D721Med (cell line): ENCODE results near the gene ZNF532.

Experiments
- DNase-seq: peaks from one replicate; pipeline ENCODE4 v3.0.0; 2011; ENCODE audit warnings: low spot score; ENCODE audit not compliant: insufficient read length
- FAIRE-seq: peaks from 2 replicates; lab custom pipeline; 2011; peaks lifted over from hg19 to GRCh38; lab: Jason Lieb, UNC
- CTCF ChIP-seq: IDR thresholded peaks from 2 replicates; pipeline ENCODE4 v1.5.1; 2012; ENCODE audit warnings: mild to moderate bottlenecking, control low read depth; ENCODE audit not compliant: insufficient read depth; ENCODE audit errors: missing control alignments

Gene ZNF532

DNA sequence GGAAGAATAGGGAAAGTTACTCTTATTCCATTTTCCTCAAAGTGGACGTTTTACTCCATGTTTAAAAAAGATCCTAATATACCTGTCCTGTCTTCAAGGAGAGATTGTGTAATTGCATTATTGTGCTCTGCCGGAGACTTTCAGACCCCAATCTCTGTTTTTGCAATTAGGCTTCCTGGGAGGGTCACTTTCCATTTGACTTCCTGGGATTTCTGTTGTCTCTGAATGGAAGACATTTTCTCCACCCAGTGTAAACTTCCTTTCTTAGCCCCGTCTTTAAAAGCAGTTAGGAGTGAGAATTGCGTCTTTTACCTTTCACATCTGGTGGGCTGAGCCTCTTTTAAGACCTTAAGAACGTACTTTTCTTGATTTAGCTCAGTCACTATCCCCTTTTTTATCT is 63.0 kb downstream of the ZNF532 start:
- DNase-seq: no peak
- FAIRE-seq: no peak
- no peak for TF ChIP-seq CTCF

GRCh38 chr18:58928386-58928785 is 63.7 kb downstream of the ZNF532 start:
- no peak for FAIRE-seq
- DNase-seq: no peak
- no peak for TF ChIP-seq CTCF

DNA sequence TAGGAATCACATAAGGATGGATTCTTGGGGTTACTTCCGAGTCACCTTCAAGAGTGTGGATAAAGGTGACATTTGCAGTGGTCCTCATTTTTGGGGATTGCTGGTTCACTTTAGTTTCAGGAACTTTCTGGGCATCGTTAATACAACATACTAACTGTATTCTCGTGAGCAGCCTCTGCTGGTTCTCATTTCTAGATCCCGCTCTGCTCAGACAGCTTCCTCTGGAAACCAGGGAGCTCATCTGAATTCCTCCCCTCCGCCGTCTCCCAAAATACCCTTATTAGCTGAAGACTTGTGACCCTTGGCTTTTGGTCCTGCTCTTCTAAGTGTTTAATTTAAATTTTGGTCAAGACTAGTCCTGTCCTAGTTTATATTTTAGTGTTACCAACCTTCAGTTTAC is 64.5 kb downstream of the ZNF532 start:
- no peak for TF ChIP-seq CTCF
- peak; percentile 100 for FAIRE-seq
- DNase-seq: no peak

GRCh38 chr18:58934356-58934755 is 69.7 kb downstream of the ZNF532 start:
- TF ChIP-seq CTCF: no peak
- FAIRE-seq (peak; percentile 100), DNase-seq (no peak)

DNA sequence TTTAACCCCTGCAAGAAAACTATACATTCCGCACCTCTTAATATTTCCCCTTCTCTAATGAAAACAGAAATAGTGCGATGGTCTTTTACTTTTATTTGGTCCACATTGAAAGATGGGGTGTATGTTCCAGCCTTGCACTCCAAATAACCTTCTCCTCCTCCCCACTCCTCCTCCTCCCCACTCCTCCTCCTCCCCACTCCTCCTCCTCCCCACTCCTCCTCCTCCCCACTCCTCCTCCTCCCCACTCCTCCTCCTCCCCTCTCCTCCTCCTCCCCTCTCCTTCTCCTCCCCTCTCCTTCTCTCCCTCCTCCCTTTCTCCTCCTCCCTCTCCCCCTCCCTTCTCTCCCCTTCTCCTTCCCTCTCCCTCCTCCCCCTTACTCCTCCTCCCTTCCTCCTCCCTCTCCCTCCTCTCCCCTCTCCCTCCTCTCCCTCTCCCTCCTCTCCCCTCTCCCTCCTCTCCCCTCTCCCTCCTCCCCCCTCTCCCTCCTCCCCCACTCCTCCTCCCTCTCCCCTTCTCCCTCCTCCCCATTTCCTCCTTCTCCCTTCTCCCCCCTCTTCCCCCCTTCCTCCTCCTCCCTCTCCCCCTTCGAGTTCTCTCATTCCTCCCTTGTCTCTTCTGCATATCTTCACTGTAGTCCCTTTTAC is 70.4 kb downstream of the ZNF532 start:
- no peak for TF ChIP-seq CTCF
- no peak for FAIRE-seq
- DNase-seq: no peak

DNA sequence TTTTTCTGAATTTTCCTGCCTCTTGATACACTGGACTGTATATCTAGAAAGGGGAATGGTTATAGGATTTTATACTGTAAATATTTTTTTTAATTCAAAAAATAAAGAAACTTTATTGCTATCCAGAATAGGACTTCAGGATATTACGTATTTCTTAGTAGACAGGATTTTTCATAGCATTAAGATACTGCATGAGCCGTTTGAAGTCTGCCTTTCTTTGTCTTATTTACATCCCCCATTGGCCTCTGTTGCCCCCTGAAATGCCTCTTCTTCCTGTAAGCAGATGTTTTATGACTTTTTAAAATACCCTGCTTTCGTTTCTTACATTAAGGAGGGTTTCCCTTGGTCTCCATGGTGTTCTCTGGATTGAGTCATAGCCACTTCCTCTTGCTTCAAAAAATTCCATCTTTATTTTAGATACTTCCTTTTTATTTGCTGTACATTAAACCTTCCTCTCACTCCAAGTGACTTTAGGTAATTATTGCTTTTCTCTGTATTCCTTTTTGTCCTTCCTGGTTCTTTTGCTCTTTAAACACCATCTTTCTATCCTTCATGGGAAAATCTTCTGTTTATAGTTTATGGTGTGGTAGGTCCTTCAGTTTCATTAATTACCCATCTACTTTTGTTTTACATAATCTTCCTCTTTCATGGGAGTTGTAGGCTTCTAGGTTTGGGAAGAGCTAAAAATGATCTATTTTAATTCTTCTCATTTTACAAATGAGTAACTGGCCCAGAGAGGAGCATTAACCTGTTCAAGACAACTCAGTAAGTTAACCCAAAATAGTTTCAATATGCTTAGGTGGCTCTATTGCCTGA is 72.6 kb downstream of the ZNF532 start:
- no peak for DNase-seq
- no peak for FAIRE-seq
- TF ChIP-seq CTCF: no peak

DNA sequence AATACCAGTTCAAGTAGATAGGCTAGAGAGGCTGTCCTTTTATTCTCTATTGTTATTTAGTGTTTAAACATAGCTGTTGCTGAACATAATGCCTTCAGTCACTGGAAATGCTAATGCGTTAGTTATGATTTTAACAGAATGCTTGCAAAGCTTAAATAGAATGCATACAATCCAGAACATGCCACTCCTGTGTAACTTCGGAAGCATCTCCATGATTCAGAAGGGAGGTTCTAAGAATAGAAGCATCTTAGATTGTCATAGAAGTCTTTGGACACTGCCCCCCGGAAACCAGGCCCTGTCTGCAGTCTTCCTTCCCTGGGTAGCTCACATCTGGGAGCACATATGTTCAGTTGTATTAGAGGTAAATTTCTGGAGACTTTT is 73.2 kb downstream of the ZNF532 start:
- no peak for DNase-seq
- FAIRE-seq: no peak
- no peak for TF ChIP-seq CTCF
